Right ventricle myocardium inferior (tissue), 1 donor: ENCODE data around the gene NHLRC4. TPM values are rescaled to one million over a fixed set of nuclear protein-coding genes. Genes with fewer than 3 reads are reported as not detected.

Experiments
- ATAC-seq: fragments of 200-7000 bp; cut with Tn5 transposase; one replicate; pipeline ENCODE4 v1.9.1; 2020; ENCODE audit warnings: mild to moderate bottlenecking, moderate library complexity
- DNase-seq: peaks from one replicate; pipeline ENCODE4 v3.0.0; 2021; ENCODE audit errors: missing footprints
- intact Hi-C: fragments of 100-400 bp; cut with DNase I; formaldehyde crosslinking; loops from one replicate; pipeline ENCODE4 v1.11.0; 2022
- total RNA-seq: library from RNA; stranded (reverse); fragmentation: NEBNext Ultra II Directional; extraction: Animal tissue kit (Norgen Biotek cat#: 25700); gene quantifications from one replicate; pipeline ENCODE4 v1.2.1, GENCODE V29; 2021
- donor health status: DM: no; HTN: yes; CAD: no; lungs with severe emphysema.

NHLRC4 gene
- total RNA-seq, 1 donor from 2014 or later: 0.57 TPM

GRCh38 chr16:528111-529011, 38.4 kb upstream of the NHLRC4 start:
- ATAC-seq (no peak), DNase-seq (no peak)
- intact Hi-C loops: no loop called here

GRCh38 chr16:529012-529575, 37.7 kb upstream of the NHLRC4 start:
- ATAC-seq (no peak), DNase-seq (no peak)
- intact Hi-C loops: no loop called here

- ATAC-seq: no peak
- intact Hi-C loops: no loop called here
- no peak for DNase-seq
Measured at GRCh38 chr16:530111-530817, 36.5 kb upstream of the NHLRC4 start.

GRCh38 chr16:531494-532125, 35.2 kb upstream of the NHLRC4 start:
- DNase-seq: no peak
- intact Hi-C loops: no loop called here
- no peak for ATAC-seq

- ATAC-seq (no peak), DNase-seq (no peak)
- intact Hi-C loops: no loop called here
Measured at GRCh38 chr16:533391-534123, 33.2 kb upstream of the NHLRC4 start.

GRCh38 chr16:534135-534534, 32.7 kb upstream of the NHLRC4 start:
- intact Hi-C loops: no loop called here
- ATAC-seq (no peak), DNase-seq (no peak)

- no peak for DNase-seq
- intact Hi-C loops: no loop called here
- ATAC-seq: no peak
Measured at GRCh38 chr16:534856-535445, 31.9 kb upstream of the NHLRC4 start.

- intact Hi-C loops: no loop called here
- no peak for DNase-seq
- ATAC-seq: peak; percentile 24
Measured at GRCh38 chr16:535446-536405, 31.1 kb upstream of the NHLRC4 start.

GRCh38 chr16:536746-537145, 30.1 kb upstream of the NHLRC4 start:
- DNase-seq (no peak), ATAC-seq (no peak)
- intact Hi-C loops: no loop called here

GRCh38 chr16:537415-538335, 29.1 kb upstream of the NHLRC4 start:
- DNase-seq (no peak), ATAC-seq (no peak)
- intact Hi-C loops: no loop called here

- DNase-seq (no peak), ATAC-seq (no peak)
- intact Hi-C loops: no loop called here
Measured at GRCh38 chr16:539901-540530, 26.8 kb upstream of the NHLRC4 start.

GRCh38 chr16:540645-541340, 26.0 kb upstream of the NHLRC4 start:
- intact Hi-C loops: no loop called here
- ATAC-seq (no peak), DNase-seq (no peak)

GRCh38 chr16:543301-544164, 23.3 kb upstream of the NHLRC4 start:
- intact Hi-C loops: no loop called here
- ATAC-seq (no peak), DNase-seq (no peak)

- DNase-seq (no peak), ATAC-seq (no peak)
- intact Hi-C loops: no loop called here
Measured at GRCh38 chr16:544517-544916, 22.3 kb upstream of the NHLRC4 start.
